ENCODE data around the gene TRIM6.
"Not testable (repeated sequence)": the region's sequence is repeated elsewhere in the genome, so short reads cannot be mapped to it uniquely, and the experiment has no call there.

TRIM6 gene, protein sequence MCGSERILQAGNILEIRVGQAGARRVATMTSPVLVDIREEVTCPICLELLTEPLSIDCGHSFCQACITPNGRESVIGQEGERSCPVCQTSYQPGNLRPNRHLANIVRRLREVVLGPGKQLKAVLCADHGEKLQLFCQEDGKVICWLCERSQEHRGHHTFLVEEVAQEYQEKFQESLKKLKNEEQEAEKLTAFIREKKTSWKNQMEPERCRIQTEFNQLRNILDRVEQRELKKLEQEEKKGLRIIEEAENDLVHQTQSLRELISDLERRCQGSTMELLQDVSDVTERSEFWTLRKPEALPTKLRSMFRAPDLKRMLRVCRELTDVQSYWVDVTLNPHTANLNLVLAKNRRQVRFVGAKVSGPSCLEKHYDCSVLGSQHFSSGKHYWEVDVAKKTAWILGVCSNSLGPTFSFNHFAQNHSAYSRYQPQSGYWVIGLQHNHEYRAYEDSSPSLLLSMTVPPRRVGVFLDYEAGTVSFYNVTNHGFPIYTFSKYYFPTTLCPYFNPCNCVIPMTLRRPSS

DNA sequence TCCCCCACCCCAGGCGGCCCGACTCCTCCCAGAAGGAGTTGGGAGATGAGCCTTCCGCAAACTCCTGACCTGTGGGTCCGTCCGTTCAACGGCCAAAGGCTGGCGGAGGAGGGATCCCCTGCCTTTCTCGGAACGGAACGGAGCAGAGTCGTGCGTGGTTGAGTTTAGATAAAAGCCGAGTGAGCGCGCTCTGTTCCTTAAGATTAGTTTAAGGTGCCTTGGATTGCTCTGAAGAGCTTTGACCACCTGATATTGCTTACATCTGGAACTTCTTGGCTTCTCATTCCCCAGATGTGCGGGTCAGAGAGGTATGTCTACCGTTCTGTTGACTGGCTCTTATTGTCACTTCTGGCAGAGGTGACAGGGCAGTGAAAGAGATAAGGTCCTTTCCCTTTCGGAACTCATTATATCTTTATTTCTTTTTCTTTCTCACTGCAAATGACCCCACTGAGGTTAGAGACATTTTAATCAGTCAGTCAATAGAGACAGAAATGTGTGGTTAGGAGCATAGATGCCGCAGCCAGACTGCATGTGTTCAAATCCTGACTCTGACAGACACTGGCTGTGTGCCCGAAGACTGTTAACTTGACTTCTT, at the start of gene TRIM6:
Gene TRIM6 (plus strand): TSS at position 31 of the 595 bp plus-strand sequence. CDS start 261 bp downstream, at position 292.
- peak; percentile 8 to 11 for DNase-seq

DNA sequence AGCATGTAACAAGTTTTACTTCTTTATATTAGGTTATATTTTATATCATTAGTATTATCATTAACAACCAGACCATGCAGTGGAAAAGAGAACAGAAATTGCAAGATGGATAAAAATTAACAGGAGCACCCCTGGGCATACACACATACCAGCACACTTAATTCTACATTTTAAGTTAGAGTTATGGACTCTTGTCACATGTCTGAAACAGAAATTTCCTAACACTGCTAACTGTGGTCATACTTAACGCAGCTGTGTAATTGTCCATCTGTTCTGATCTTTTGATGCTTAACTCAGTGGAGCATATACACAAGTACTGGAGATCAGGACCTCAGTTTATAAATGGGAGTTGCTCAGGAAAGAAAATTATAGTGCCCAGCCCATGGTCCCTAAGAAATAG, 48.5 kb upstream of the TRIM6 start:
- no peak for DNase-seq

DNA sequence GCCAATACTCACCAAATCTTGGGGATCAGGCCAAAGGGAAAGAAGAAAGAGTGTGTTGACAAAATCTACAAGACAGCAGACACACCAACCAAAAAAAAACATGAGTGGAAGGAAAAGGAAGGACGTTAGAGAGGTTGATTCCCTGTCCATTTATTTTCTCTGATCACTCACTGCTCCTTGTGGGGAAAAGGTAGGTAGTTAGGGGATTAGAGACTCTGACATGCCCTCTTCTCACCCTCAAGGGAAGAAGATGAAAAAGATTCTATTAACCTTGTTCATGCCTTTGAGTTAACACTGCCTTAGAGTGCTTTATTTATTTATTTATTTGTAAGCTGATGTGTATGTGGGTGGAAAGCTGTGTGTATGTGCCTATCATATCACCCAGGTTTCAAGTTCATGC, 48.0 kb upstream of the TRIM6 start, which contains the start of gene OR52H1:
Gene OR52H1 (minus strand): TSS at position 101 of the 400 bp plus-strand sequence. CDS start 3,035 bp downstream, outside the sequence.
- DNase-seq: no peak

DNA sequence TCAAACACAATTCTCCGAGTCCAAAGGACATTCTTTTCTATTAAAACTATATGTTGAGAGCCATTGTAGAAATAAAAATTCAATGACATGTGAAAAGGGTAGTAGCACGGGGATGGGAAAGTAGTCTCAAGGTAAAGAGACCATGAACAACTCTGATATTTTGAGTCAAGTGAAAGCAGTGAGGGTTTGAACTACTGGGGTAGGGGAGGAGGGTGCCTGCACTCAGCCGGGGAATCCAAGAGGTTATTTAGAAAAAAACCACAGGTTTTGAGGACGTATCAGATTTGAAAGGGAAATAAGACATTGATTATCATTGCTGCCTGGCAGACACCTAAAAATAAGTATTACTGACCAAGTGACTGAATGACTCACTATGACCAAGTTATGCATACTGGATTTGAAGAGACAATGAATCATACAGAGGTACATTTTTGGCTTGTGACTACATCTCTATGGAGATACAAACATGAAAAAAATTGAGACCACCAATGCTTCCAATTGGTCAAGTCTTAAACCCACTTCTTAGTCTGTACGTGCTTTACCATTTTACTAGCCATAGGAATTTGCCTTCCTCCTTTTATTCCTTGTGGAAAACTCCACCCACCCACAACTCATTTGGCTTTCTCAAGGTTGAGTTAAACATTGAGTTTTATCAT, 45.9 kb upstream of the TRIM6 start:
- no peak for DNase-seq

DNA sequence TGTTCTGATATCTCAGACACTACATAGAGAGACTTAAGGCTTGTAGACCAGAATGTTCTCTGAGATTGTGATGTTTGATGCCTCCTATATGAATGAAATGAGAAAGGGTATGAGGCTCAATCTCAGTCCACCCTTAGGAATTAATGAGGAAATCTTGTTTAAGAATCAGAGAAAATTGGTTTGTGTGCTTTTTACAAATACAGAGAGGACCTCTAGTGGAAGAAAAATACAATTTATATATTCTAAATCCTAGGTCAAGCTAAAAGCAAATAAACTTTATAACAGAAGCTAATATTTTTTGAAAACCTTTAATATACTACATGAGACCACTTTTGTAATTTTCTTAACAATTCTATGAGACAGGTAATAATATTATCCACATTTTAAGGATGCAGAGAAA, 43.1 kb upstream of the TRIM6 start:
- DNase-seq: no peak

DNA sequence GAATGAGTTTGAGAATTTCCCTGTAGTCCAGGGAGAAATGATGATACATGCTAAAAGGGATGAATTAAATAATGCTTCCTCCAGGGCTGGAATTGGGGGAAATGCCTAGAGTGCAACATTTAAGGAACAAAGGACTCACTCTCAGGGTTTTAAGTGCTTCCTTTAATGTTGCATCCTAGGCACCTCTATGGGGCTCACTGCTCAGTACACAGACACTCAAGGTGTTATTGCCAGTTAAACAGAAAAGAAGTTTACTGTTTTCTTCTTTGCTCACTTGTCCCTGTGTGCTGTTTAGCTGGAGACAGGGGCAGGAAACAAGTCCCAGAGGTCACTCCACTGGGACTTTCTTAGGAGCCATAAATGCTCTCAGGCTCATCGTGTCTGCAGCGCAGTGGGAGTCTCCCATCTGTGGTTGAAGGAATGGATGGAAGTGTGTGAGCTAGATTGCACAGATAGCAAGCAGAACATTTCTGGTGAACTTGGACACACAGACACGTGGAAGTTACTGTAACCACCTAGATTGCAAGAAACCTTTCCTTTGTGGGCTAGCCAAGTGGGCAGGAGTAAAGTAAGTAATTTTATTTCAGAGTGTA, 39.7 kb upstream of the TRIM6 start:
- no peak for DNase-seq

DNA sequence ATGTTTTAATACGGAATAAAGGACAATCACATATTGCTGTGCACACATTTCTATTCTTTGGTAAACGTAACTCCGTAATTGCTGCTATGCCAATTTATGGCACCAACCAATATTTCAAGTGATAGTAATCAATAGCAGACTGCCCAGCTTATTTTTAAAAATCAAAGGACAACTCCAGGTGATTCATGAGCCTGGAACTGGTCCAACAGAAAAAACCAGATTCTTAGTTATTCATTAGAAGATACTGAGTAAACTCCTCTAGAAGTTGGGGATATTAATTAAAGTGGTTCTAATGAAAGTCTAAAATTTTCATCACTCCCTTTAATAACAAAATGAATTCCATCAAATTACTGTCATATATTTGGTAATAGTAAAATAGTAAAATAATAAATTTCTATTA, 38.7 kb upstream of the TRIM6 start:
- DNase-seq: no peak

DNA sequence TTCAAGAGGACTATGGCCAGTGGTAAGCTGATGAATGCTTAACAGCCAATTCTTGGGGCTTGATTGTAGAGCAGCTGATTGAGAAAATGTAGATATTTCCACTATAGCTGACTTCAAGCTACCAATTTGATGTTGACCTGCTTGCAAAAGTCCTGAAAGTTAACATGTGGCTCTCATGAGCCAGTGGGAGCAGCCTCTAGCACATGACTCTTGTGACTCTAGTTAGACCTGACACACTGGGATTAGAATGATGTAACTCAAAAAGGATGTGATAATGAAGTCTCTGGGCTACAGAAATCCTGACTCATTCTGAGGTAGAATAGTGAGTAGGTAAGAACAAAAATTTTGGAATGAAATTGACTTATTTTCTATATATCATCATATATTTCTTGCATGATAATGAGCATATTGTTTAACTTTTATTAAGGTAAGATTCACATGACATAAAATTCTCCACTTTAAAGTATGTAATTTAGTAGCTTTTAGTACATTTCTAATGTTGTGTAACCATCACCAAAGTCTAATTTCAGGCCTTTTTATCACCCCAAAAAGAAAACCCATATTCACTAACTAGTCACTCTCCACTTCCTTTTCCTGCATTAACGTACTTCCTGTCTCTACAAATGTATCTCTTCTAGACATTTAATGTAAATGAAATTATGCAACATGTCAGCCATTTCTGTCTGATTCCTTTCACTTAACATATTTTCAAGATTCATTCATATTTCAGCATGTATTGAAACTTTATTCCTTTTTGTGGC, 32.0 kb upstream of the TRIM6 start:
- DNase-seq: no peak

DNA sequence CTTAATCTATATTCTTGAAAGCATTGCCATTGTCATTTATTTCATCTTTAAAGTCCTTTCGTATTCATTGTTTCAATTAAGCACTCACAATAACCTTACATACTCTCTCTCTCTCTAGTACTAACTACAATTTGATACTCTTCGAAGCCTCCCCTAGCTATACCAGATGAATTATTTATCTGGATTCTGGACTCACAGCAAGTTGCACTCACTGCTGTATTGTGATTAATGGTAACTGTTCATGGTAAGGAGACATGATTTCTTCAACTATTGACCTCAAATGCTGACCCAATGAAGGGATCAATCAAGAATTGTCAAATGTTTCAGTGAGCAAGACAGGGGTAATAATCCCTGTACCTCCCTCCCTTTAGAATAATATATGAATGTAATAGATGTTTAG, 21.8 kb upstream of the TRIM6 start:
- DNase-seq: no peak

DNA sequence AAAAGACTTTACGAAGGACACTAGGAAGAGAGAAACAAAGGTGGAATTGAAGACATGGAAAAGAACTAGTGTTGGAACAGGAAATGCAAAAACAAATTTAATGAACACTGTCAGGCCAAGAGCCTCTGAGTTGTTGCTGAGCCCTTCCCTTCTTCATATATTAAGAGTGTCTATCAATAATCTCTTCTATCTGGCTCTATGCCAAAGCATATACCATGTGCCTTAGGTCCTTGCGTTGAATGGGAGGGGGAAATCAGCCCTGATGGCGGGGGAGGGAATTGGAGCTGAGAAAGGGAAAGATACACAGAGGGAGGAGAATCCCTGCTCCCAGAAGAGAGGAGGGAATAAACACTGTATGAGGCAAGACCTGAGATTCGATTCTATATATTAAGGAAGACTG, 21.3 kb upstream of the TRIM6 start:
- no peak for DNase-seq

DNA sequence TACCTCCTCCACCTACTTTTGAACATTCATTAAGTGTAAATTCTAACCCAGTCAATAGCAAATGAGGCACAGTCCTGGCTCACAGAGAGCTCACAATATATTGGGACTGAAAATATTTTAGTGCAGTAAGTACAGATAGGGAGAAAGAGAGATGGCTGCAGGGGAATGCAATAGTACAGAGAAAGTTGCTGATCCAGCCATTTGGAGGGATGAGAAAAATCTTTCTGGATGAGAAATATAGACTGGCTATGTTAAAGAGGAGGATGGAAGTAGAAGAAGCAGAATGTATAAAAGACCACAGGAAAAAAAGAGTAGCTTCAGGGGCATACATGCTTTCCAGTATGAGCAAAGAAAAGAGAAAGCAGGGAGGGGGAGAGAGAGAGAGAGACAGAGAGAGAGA, 19.3 kb upstream of the TRIM6 start:
- DNase-seq: no peak

DNA sequence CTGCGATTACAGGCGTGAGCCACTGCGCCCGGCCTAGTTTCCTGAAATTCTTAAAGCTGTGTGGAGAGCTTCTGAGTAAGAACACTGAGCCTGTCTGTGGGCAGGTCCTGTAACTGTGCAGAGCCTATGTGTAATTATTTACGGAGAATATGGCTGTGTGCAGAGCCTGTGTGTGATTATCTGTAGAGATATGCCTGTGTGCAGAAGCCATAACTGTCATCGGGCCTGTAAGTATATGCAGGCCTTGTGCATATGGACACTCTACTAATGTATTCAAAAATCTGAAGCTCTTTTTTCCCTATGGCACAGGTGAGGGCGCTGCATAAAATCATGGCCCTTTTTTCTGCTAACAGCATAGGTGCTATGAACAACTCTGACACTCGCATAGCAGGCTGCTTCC, 15.9 kb upstream of the TRIM6 start, which contains the start of gene OR52B6:
Gene OR52B6 (plus strand): TSS at position 301 of the 400 bp plus-strand sequence. CDS start 0 bp downstream, at position 301.
- DNase-seq: no peak

DNA sequence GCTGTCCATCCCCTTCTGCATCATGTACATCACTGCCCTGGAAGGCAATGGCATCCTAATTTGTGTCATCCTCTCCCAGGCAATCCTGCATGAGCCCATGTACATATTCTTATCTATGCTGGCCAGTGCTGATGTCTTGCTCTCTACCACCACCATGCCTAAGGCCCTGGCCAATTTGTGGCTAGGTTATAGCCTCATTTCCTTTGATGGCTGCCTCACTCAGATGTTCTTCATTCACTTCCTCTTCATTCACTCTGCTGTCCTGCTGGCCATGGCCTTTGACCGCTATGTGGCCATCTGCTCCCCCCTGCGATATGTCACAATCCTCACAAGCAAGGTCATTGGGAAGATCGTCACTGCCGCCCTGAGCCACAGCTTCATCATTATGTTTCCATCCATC, 15.4 kb upstream of the TRIM6 start:
- no peak for DNase-seq

DNA sequence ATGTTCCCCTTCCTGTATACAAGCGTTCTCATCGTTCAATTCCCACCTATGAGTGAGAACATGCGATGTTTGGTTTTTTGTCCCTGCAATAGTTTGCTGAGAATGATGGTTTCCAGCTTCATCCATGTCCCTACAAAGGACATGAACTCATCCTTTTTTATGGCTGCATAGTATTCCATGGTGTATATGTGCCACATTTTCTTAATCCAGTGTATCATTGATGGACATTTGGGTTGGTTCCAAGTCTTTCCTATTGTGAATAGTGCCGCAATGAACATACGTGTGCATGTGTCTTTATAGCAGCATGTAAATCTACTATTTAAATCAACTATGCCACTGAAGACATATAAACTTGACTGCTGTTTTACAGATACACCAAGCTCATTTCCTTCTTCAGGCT, 12.0 kb upstream of the TRIM6 start:
- DNase-seq: not testable (repeated sequence)

DNA sequence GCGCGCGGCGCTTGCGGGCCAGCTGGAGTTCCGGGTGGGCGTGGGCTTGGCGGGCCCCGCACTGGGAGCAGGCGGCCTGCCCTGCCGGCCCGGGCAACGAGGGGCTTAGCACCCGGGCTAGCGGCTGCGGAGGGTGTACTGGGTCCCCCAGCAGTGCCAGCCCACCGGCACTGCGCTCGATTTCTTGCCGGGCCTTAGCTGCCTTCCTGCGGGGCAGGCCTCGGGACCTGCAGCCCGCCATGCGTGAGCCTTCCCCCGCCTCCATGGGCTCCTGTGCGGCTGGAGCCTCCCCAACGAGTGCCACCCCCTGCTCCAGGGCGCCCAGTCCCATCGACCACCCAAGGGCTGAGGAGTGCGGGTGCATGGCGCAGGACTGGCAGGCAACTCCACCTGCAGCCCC, 6.5 kb upstream of the TRIM6 start:
- DNase-seq: not testable (repeated sequence)

DNA sequence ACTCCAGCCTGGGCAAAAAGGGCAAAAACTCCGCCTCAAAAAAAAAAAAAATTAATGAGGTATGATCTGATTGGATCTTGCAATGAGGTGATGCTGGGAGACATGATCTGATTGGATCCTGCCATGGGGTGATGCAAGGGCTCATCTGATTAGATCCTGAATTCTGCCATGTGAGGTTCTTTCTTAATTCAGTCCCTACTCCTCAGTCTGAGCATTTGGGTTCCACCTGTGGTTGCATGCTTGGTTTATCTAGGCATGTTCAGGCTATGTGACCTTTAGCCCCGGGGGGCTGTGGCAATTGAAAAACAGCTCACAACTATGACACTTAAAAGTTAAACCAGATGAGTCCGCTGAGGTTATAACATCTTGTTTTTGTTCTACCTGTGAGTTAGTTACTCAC, 4.8 kb upstream of the TRIM6 start:
- DNase-seq: no peak

DNA sequence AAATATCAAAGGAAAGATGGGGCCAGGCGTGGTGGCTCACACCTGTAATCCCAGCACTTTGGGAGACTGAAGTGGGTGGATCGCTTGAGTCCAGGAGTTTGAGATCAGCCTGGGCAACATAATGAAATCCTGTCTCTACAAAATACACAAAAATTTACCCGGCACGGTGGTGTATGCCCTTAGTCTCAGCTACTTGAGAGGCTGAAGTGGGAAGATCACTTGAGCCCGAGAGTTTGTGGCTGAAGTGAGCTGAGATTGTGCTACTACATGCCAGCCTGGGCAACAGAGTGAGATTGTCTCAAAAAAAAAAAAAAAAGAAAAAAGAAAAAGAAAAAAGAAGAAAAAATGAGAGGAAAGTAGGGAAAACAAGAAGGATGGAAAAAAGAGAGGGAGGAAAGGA, 3.8 kb upstream of the TRIM6 start:
- DNase-seq: no peak

DNA sequence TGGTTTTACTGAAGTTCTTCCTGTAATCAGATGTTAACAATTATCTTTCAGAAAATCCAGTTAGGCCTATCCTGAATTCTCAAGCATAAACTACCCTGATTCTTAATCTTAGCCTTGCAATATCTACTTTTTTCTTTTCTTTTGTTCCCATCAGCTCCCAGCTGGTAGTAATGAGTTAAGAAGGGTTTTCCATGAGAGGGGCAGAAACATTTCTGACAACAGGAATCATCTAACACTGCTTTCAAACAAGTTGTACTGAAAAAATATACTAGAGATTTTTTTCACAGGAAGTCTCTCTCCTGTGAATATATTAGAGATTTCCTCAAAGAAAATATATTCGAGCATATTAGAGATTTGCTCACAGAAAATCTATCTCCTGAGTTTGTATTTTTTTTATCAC, 3.3 kb upstream of the TRIM6 start:
- no peak for DNase-seq

DNA sequence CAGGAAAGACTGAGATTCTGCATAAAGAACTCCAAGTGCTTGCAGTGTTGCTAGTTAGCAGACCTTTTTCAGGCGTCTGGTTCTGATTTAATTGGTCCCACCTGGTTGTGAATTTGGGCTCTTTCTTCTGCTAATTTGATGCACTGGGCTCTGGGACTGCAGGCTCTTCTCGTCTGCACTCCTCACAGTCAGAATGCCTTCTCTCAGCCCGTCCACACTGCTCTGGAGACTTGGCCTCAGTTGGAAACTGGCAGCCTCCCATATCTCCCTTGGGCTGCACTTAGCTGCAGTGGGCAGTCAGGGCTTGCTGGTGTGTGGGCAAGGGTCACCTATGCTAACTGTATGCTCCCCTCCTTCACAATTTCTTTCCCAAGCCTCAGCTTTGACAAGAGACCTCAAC, 1.5 kb downstream of the TRIM6 start:
- DNase-seq: no peak

DNA sequence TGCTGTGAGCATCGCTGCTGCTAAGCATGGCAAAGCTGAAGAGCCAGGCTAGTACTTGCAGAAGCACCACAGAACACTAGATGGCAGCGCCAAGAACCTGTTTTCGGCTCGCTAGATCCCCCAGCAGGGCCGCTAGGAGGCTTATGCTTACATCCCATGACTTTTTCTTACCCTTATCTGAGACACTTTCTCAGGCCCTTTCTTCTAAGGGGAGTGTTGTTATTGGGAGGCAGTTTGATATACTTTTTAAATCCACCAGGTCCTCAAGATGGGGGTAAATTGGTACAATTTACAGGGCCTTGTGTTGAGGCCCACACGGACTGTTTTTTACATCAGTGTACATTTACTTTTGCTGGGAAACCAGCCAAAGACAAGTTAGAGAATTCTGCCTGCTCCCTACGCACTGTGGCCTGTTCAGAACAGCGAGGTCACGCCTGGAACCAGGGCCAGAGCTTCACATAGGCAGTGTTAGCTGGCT, 4.0 kb downstream of the TRIM6 start:
- DNase-seq: peak; percentile 46 to 64

DNA sequence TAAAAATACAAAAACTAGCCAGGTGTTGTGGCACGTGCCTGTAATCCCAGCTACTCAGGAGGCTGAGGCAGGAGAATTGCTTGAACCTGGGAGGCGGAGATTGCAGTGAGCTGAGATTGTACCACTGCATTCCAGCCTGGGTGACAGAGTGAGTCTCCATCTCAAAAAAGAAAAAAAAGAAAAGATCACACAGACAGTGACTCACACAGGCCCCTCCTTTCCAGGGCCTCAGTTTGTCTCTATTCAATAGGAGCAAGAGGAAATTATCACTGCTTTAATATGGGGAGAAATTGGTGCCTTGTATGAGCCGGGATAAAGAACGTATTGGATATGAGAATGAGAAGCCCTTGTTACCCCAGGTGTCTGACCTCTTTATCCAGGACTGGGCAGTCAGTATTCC, 6.4 kb downstream of the TRIM6 start:
- DNase-seq: not testable (repeated sequence)

DNA sequence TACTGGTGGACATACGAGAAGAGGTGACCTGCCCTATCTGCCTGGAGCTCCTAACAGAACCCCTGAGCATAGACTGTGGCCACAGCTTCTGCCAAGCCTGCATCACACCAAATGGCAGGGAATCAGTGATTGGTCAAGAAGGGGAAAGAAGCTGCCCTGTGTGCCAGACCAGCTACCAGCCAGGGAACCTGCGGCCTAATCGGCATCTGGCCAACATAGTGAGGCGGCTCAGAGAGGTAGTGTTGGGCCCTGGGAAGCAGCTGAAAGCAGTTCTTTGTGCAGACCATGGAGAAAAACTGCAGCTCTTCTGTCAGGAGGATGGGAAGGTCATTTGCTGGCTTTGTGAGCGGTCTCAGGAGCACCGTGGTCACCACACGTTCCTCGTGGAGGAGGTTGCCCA, 6.9 kb downstream of the TRIM6 start:
- no peak for DNase-seq

Data from activated CD4-positive, alpha-beta T cell treated with anti-CD3 and anti-CD28 coated beads, Interleukin-2, amount 50 U/mL, for 48 hours (primary cell).